ENCODE results near the gene CPN2.

Gene CPN2

GRCh38 chr3:194352667-194353246 is 1.6 kb upstream of the CPN2 start:
- no peaks in the 10 kb centered on the region for H3K9me3 ChIP-seq (ENCODE audit: control insufficient read depth, low read length)
- H3K79me2 ChIP-seq, result no peaks in the 10 kb centered on the region
- no peak overlapping the region for H3K4me2 ChIP-seq (ENCODE audit: low read length)
- no peak overlapping the region for H3K4me3 ChIP-seq (ENCODE audit: low read depth, low read length)
- H3K4me1 ChIP-seq, result no peaks in the 10 kb centered on the region
- H3K27ac ChIP-seq, result no peak overlapping the region
- H3K27me3 ChIP-seq (ENCODE audit: control insufficient read depth, insufficient read depth, low read length), result no peaks in the 10 kb centered on the region
- H3K36me3 ChIP-seq (ENCODE audit: control insufficient read depth, insufficient read depth, low read length), result no peaks in the 10 kb centered on the region
- no peak overlapping the region for H3K9ac ChIP-seq
- H2AFZ ChIP-seq, result no peak overlapping the region
- TF ChIP-seq CTCF (IDR thresholded peaks at IDR 0.05), result no peak

- H2AFZ ChIP-seq, result no peak overlapping the region
- no peak for TF ChIP-seq CTCF (IDR thresholded peaks at IDR 0.05)
- no peaks in the 10 kb centered on the region for H3K27me3 ChIP-seq (ENCODE audit: control insufficient read depth, insufficient read depth, low read length)
- H3K79me2 ChIP-seq, result no peaks in the 10 kb centered on the region
- no peak overlapping the region for H3K27ac ChIP-seq
- no peaks in the 10 kb centered on the region for H3K9me3 ChIP-seq (ENCODE audit: control insufficient read depth, low read length)
- no peak overlapping the region for H3K4me2 ChIP-seq (ENCODE audit: low read length)
- H3K36me3 ChIP-seq (ENCODE audit: control insufficient read depth, insufficient read depth, low read length), result no peaks in the 10 kb centered on the region
- H3K4me1 ChIP-seq, result no peaks in the 10 kb centered on the region
- no peak overlapping the region for H3K9ac ChIP-seq
- no peak overlapping the region for H3K4me3 ChIP-seq (ENCODE audit: low read depth, low read length)
Observed at GRCh38 chr3:194351952-194352536, 916 bp upstream of the CPN2 start.

- no peak overlapping the region for H3K4me3 ChIP-seq (ENCODE audit: low read depth, low read length)
- H3K27ac ChIP-seq, result no peak overlapping the region
- no peaks in the 10 kb centered on the region for H3K36me3 ChIP-seq (ENCODE audit: control insufficient read depth, insufficient read depth, low read length)
- H3K79me2 ChIP-seq, result no peaks in the 10 kb centered on the region
- H3K27me3 ChIP-seq (ENCODE audit: control insufficient read depth, insufficient read depth, low read length), result no peaks in the 10 kb centered on the region
- no peak overlapping the region for H2AFZ ChIP-seq
- no peaks in the 10 kb centered on the region for H3K4me1 ChIP-seq
- H3K9me3 ChIP-seq (ENCODE audit: control insufficient read depth, low read length), result no peaks in the 10 kb centered on the region
- H3K9ac ChIP-seq, result no peak overlapping the region
- TF ChIP-seq CTCF (IDR thresholded peaks at IDR 0.05), result no peak
- no peak overlapping the region for H3K4me2 ChIP-seq (ENCODE audit: low read length)
Observed at GRCh38 chr3:194350726-194351071, 429 bp downstream of the CPN2 start.

- H3K4me1 ChIP-seq, result no peaks in the 10 kb centered on the region
- H3K4me3 ChIP-seq (ENCODE audit: low read depth, low read length), result no peak overlapping the region
- no peak overlapping the region for H3K9ac ChIP-seq
- no peak for TF ChIP-seq CTCF (IDR thresholded peaks at IDR 0.05)
- no peak overlapping the region for H3K27ac ChIP-seq
- H3K36me3 ChIP-seq (ENCODE audit: control insufficient read depth, insufficient read depth, low read length), result no peaks in the 10 kb centered on the region
- no peak overlapping the region for H3K4me2 ChIP-seq (ENCODE audit: low read length)
- H3K79me2 ChIP-seq, result no peaks in the 10 kb centered on the region
- no peaks in the 10 kb centered on the region for H3K27me3 ChIP-seq (ENCODE audit: control insufficient read depth, insufficient read depth, low read length)
- H2AFZ ChIP-seq, result no peak overlapping the region
- H3K9me3 ChIP-seq (ENCODE audit: control insufficient read depth, low read length), result no peaks in the 10 kb centered on the region
Observed at GRCh38 chr3:194348354-194348753, 2.8 kb downstream of the CPN2 start.

GRCh38 chr3:194346621-194347020 is 4.5 kb downstream of the CPN2 start:
- no peak overlapping the region for H3K9ac ChIP-seq
- H3K36me3 ChIP-seq (ENCODE audit: control insufficient read depth, insufficient read depth, low read length), result no peaks in the 10 kb centered on the region
- H3K9me3 ChIP-seq (ENCODE audit: control insufficient read depth, low read length), result no peaks in the 10 kb centered on the region
- no peaks in the 10 kb centered on the region for H3K4me1 ChIP-seq
- TF ChIP-seq CTCF (IDR thresholded peaks at IDR 0.05), result no peak
- H2AFZ ChIP-seq, result no peak overlapping the region
- no peak overlapping the region for H3K4me3 ChIP-seq (ENCODE audit: low read depth, low read length)
- H3K27ac ChIP-seq, result no peak overlapping the region
- no peaks in the 10 kb centered on the region for H3K27me3 ChIP-seq (ENCODE audit: control insufficient read depth, insufficient read depth, low read length)
- no peaks in the 10 kb centered on the region for H3K79me2 ChIP-seq
- no peak overlapping the region for H3K4me2 ChIP-seq (ENCODE audit: low read length)

Measured in parathyroid adenoma (tissue), 2 donors.